SH-SY5Y (cell line): Measurements from ENCODE around the gene MMP2.

Source experiments
- GATA2 ChIP-seq: IDR thresholded peaks from 2 replicates; pipeline ENCODE4 v1.6.1; 2011; ENCODE audit warnings: mild to moderate bottlenecking, low read depth, low read length
- GATA3 ChIP-seq: IDR thresholded peaks from 2 replicates; pipeline ENCODE4 v1.6.1; 2011; ENCODE audit warnings: low read depth, mild to moderate bottlenecking, low read length, moderate library complexity

DNA sequence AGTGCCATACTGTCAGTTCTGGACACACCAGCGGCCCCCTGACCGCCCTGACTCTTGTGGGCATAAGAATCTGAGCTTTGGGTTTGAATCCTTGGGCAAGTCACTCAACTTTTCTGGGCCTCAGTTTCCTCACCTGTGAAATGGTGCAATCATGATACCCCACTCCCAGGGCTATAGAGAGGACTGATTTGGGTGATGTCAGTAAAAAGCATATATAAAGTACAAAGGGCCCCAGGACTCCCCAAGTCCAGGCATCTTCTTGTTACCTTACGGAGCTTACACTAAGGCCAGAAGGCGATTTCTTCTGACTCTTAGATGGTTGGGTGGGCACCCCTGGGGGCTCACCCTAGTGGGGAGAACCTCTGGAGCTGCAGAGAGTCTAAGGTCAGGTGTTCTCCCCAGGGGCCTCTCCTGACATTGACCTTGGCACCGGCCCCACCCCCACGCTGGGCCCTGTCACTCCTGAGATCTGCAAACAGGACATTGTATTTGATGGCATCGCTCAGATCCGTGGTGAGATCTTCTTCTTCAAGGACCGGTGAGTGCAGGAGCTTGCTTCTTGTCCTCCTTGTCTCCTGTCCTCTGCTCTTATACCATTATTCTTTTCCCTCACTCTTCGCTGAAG lies 13.9 kb downstream of the MMP2 start:
- no peak for TF ChIP-seq GATA3
- TF ChIP-seq GATA2, result no peak
